ENCODE measurements around the gene IFIT1.

DNA sequence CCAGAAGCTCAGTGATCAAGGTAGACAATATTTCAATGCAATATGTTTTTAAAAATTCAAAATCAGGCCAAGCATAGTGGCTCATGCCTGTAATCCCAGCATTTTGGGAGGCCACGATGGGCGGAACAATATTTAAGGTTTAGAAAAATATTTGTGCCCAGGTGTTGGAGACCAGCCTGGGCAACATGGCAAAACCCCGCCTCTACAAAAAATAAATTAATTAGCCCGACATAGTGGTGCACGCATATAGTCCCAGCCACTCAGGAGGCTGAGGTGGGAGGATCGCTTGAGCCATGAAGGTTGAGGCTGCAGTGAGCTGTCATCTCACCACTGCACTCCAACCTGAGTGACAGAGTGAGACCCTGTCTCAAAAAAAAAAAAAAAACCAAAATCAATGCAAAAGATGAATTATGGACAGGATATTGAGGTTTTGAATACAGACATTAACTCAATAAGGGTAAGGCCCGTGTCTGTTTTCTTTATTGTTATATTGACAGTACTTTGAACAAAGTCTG lies 21.0 kb downstream of the IFIT1 start:
- TF ChIP-seq POLR2A (IDR thresholded peaks at IDR 0.05; ENCODE audit: low read length) (no peak), GATA1 (IDR thresholded peaks at IDR 0.05; ENCODE audit: low read depth, low read length) (no peak)
